ENCODE measurements around the gene PRDM16. TPM values are rescaled to one million over a fixed set of nuclear protein-coding genes. Genes with fewer than 3 reads are reported as not detected.

PRDM16 gene
- total RNA-seq, 1 experiment from 2014 or later = 1.6 TPM

DNA sequence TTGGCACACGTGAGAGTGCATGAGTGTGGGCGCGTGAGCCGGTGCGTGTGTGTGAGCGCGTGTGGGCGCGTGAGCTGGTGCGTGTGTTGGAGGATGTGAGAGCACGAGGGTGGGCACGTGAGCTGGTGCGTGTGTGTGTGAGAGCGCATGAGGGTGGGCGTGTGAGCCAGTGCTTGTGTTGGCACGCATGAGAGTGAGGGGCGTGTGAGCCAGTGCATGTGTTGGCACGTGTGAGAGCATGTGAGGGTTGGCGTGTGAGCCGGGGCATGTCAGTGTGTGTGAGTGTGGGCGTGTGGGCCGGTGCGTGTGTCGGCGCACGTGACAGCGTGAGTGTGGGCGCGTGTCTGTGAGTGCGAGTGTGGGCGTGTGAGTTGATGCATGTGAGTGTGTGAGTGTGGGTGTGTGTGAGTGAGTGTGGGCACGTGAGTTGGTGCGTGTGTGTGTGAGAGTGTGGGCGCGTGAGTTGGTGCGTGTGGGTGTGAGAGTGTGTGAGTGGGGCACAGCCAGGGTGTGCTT is 339.8 kb downstream of the PRDM16 start:
- H3K4me3 Mint-ChIP-seq = no peak overlapping the region
- no peaks in the 10 kb centered on the region for H3K27me3 Mint-ChIP-seq (ENCODE audit: low read depth)
- DNase-seq (ENCODE audit: low spot score) = no peak
- H3K27ac Mint-ChIP-seq = no peak overlapping the region
- TF ChIP-seq, protein P1, sequence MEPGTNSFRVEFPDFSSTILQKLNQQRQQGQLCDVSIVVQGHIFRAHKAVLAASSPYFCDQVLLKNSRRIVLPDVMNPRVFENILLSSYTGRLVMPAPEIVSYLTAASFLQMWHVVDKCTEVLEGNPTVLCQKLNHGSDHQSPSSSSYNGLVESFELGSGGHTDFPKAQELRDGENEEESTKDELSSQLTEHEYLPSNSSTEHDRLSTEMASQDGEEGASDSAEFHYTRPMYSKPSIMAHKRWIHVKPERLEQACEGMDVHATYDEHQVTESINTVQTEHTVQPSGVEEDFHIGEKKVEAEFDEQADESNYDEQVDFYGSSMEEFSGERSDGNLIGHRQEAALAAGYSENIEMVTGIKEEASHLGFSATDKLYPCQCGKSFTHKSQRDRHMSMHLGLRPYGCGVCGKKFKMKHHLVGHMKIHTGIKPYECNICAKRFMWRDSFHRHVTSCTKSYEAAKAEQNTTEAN (CRISPR knock-in tag; IDR thresholded peaks at IDR 0.05) = peak; percentile 35; the same call in 1 of the 2 replicates
- TF ChIP-seq EMX1 (CRISPR knock-in tag; IDR thresholded peaks at IDR 0.05) = no peak
- H3K36me3 Mint-ChIP-seq = no peaks in the 10 kb centered on the region
- no peaks in the 10 kb centered on the region for H3K4me1 Mint-ChIP-seq
- no peaks in the 10 kb centered on the region for H3K9me3 Mint-ChIP-seq
- CTCF ChIA-PET = no interaction called here
- no peak for ATAC-seq
- POLR2A ChIA-PET = no interaction called here

DNA sequence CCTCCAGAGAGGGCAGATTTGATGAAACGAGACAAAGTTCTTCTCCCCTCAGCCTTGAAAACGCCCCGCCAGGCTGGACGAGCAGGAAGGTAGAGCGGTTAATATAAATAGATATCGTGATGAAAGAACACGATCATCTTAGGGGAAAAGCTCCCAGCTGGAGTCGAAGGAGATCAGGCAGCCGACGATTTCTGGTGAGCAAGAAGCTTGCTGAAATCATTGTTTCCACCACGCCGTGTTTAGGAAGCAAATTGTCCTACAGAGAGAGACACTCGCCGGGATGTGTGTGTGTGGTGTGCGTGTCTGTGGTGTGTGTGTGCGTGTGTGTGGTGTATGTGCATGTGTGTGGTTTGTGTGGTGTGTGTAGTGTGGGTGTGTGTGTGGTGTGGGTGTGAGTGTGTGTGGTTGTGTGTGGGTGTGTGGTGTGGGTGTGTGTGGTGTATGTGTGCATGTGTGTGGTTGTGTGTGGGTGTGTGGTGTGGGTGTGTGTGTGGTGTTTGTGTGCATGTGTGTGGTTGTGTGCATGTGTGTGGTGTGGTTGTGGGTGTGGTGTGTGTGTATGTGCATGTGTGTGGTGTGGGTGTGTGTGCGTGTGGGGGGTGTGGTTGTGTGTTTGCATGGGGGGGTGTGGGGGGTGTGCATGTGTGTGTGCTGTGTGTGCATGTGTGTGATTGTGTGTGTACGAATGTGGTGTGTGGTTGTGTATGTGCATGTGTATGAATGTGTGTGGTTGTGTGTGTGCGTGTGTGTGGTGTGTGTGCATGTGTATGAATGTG is 340.6 kb downstream of the PRDM16 start:
- no peaks in the 10 kb centered on the region for H3K36me3 Mint-ChIP-seq
- H3K27me3 Mint-ChIP-seq (ENCODE audit: low read depth) = no peaks in the 10 kb centered on the region
- ATAC-seq = no peak
- H3K4me1 Mint-ChIP-seq = no peaks in the 10 kb centered on the region
- H3K9me3 Mint-ChIP-seq = no peaks in the 10 kb centered on the region
- ChIA-PET CTCF (interaction anchor here (0.5 to 1.5 kb wide), 6 partner anchors 15 to 306 kb away, joined by 3 to 6 read pairs (median 3); no protein-coding TSS in a partner anchor), POLR2A (no interaction called here)
- TF ChIP-seq, protein P2, sequence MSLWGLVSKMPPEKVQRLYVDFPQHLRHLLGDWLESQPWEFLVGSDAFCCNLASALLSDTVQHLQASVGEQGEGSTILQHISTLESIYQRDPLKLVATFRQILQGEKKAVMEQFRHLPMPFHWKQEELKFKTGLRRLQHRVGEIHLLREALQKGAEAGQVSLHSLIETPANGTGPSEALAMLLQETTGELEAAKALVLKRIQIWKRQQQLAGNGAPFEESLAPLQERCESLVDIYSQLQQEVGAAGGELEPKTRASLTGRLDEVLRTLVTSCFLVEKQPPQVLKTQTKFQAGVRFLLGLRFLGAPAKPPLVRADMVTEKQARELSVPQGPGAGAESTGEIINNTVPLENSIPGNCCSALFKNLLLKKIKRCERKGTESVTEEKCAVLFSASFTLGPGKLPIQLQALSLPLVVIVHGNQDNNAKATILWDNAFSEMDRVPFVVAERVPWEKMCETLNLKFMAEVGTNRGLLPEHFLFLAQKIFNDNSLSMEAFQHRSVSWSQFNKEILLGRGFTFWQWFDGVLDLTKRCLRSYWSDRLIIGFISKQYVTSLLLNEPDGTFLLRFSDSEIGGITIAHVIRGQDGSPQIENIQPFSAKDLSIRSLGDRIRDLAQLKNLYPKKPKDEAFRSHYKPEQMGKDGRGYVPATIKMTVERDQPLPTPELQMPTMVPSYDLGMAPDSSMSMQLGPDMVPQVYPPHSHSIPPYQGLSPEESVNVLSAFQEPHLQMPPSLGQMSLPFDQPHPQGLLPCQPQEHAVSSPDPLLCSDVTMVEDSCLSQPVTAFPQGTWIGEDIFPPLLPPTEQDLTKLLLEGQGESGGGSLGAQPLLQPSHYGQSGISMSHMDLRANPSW (CRISPR knock-in tag; conservative IDR thresholded peaks at IDR 0.05; ENCODE audit: low read depth) = no peak
- TF ChIP-seq ZBTB21 (CRISPR knock-in tag; IDR thresholded peaks at IDR 0.05; ENCODE audit: borderline replicate concordance) (no peak), ZNF121 (CRISPR knock-in tag; IDR thresholded peaks at IDR 0.05) (no peak), ZSCAN18 (CRISPR knock-in tag; IDR thresholded peaks at IDR 0.05) (no peak), ZNF232 (CRISPR knock-in tag; IDR thresholded peaks at IDR 0.05) (no peak), GABPB1 (CRISPR knock-in tag; IDR thresholded peaks at IDR 0.05) (no peak), NFE2L1 (CRISPR knock-in tag; IDR thresholded peaks at IDR 0.05) (no peak)
- TF ChIP-seq, protein P3, sequence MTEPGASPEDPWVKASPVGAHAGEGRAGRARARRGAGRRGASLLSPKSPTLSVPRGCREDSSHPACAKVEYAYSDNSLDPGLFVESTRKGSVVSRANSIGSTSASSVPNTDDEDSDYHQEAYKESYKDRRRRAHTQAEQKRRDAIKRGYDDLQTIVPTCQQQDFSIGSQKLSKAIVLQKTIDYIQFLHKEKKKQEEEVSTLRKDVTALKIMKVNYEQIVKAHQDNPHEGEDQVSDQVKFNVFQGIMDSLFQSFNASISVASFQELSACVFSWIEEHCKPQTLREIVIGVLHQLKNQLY (CRISPR knock-in tag; IDR thresholded peaks at IDR 0.05) = no peak
- H3K27ac Mint-ChIP-seq = no peak overlapping the region
- no peak for DNase-seq (ENCODE audit: low spot score)
- H3K4me3 Mint-ChIP-seq = no peak overlapping the region

DNA sequence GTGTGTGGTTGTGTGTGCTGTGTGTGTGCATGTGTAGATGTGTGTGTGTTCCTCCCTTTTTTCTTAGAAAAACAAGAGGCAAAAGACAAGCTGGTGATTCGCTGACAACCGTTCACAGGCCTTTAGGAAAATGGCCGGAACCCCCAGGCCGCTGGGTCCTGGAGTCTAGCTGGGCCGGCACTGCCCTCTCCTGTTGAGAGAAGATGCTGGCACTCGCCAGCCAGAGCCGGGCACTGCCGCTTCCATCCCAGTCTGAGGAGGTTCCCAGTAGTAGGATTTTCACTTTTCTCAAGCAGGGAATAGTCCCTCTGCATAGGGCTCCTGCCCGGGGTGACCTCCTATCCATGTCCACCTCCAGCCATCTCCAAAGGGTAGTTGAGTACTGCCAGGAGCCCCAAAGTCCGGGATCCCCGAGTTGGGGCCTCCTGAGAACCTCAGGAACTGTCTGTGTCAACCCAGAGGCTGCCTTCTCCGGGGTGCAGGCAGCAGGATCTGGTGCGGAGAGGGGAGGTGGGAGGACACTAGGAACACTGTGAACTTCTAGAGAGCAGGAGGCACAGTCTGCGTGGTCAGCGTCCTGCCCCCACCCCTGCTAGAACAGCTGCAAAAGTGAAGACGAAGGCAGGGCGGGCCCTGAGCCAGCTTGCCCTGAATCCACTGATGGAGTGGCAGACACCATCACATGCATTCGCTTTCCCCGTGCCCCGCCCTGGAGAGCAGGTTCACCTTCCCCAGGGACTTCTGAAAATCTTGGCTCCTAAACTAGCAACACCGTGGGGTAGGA is 341.3 kb downstream of the PRDM16 start:
- Mint-ChIP-seq H3K36me3 (no peaks in the 10 kb centered on the region), H3K4me3 (no peak overlapping the region), H3K27me3 (ENCODE audit: low read depth) (no peaks in the 10 kb centered on the region), H3K4me1 (no peaks in the 10 kb centered on the region), H3K27ac (no peak overlapping the region), H3K9me3 (no peaks in the 10 kb centered on the region)
- ATAC-seq (peak; percentile 59), DNase-seq (ENCODE audit: low spot score) (peak; percentile 51)
- TF ChIP-seq IRF2 (CRISPR knock-in tag; IDR thresholded peaks at IDR 0.05; ENCODE audit: borderline replicate concordance, low read depth) (no peak), NR3C1 (CRISPR knock-in tag; conservative IDR thresholded peaks at IDR 0.05; ENCODE audit: low read depth) (no peak), TEAD1 (CRISPR knock-in tag; IDR thresholded peaks at IDR 0.05) (no peak), CBFB (CRISPR knock-in tag; IDR thresholded peaks at IDR 0.05; ENCODE audit: low read depth) (no peak), ZNF423 (CRISPR knock-in tag; IDR thresholded peaks at IDR 0.05) (no peak), ZNF263 (CRISPR knock-in tag; IDR thresholded peaks at IDR 0.05; ENCODE audit: low read depth) (no peak), IRF1 (CRISPR knock-in tag; IDR thresholded peaks at IDR 0.05) (no peak), ETV6 (CRISPR knock-in tag; IDR thresholded peaks at IDR 0.05) (no peak), TCF7 (CRISPR knock-in tag; IDR thresholded peaks at IDR 0.05; ENCODE audit: low read depth) (no peak), MAX (CRISPR knock-in tag; IDR thresholded peaks at IDR 0.05) (no peak)
- TF ChIP-seq, protein P4, sequence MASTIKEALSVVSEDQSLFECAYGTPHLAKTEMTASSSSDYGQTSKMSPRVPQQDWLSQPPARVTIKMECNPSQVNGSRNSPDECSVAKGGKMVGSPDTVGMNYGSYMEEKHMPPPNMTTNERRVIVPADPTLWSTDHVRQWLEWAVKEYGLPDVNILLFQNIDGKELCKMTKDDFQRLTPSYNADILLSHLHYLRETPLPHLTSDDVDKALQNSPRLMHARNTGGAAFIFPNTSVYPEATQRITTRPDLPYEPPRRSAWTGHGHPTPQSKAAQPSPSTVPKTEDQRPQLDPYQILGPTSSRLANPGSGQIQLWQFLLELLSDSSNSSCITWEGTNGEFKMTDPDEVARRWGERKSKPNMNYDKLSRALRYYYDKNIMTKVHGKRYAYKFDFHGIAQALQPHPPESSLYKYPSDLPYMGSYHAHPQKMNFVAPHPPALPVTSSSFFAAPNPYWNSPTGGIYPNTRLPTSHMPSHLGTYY (CRISPR knock-in tag; IDR thresholded peaks at IDR 0.05) = no peak
- TF ChIP-seq, protein P3 (CRISPR knock-in tag; IDR thresholded peaks at IDR 0.05) = no peak
- ChIA-PET CTCF (interaction anchor here (0.5 to 1.5 kb wide), 6 partner anchors 14 to 307 kb away, joined by 3 to 6 read pairs (median 3); no protein-coding TSS in a partner anchor), POLR2A (interaction anchor here (0.6 kb wide), 1 partner anchor 14 kb away, joined by 3 read pairs; no protein-coding TSS in a partner anchor)
